ENCODE results near the gene ROPN1B. TPM values are rescaled to one million over a fixed set of nuclear protein-coding genes. Genes with fewer than 3 reads are reported as not detected.

ROPN1B gene
- total RNA-seq, 1 donor from 2014 or later, result not detected

GRCh38 chr3:126025116-126025729 lies 56.2 kb downstream of the ROPN1B start:
- Mint-ChIP-seq H3K4me1 (ENCODE audit: low read depth, unreplicated experiment) (peaks cover 10% of the 10 kb centered on the region), H3K9me3 (ENCODE audit: unreplicated experiment) (peaks cover 4% of the 10 kb centered on the region), H3K36me3 (ENCODE audit: unreplicated experiment) (peaks cover 45% of the 10 kb centered on the region), H3K27me3 (ENCODE audit: unreplicated experiment) (peaks cover 12% of the 10 kb centered on the region), H3K27ac (ENCODE audit: unreplicated experiment) (no peak overlapping the region), H3K4me3 (ENCODE audit: unreplicated experiment) (no peak overlapping the region)
- DNase-seq, result no peak
- TF ChIP-seq, protein P1, sequence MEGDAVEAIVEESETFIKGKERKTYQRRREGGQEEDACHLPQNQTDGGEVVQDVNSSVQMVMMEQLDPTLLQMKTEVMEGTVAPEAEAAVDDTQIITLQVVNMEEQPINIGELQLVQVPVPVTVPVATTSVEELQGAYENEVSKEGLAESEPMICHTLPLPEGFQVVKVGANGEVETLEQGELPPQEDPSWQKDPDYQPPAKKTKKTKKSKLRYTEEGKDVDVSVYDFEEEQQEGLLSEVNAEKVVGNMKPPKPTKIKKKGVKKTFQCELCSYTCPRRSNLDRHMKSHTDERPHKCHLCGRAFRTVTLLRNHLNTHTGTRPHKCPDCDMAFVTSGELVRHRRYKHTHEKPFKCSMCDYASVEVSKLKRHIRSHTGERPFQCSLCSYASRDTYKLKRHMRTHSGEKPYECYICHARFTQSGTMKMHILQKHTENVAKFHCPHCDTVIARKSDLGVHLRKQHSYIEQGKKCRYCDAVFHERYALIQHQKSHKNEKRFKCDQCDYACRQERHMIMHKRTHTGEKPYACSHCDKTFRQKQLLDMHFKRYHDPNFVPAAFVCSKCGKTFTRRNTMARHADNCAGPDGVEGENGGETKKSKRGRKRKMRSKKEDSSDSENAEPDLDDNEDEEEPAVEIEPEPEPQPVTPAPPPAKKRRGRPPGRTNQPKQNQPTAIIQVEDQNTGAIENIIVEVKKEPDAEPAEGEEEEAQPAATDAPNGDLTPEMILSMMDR (IDR thresholded peaks at IDR 0.05; ENCODE audit: partially characterized antibody, unreplicated experiment), result no peak

DNA sequence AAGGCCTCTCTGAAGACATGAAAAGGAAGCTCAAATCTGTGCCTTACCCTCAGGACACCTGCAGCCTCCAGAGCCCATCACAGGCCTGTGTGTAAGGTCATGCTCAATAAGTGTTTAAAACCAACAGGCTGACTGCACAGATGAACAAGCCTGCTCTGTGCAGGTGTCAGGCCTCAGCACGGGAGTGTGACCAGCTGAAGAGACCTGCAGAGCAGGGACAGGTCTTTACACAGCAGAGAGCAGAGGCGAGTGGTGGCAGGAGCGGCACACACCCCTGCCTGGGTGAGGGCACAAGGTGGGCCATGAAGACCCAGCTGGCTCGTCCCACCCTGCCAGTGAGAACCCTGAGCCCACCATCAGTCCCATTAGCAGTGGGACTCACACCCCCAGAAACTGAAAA lies 56.9 kb downstream of the ROPN1B start:
- H3K9me3 Mint-ChIP-seq (ENCODE audit: unreplicated experiment), result peaks cover 4% of the 10 kb centered on the region
- H3K4me1 Mint-ChIP-seq (ENCODE audit: low read depth, unreplicated experiment), result peaks cover 10% of the 10 kb centered on the region
- no peak overlapping the region for H3K4me3 Mint-ChIP-seq (ENCODE audit: unreplicated experiment)
- no peak overlapping the region for H3K27ac Mint-ChIP-seq (ENCODE audit: unreplicated experiment)
- H3K36me3 Mint-ChIP-seq (ENCODE audit: unreplicated experiment), result peaks cover 41% of the 10 kb centered on the region
- peaks cover 12% of the 10 kb centered on the region for H3K27me3 Mint-ChIP-seq (ENCODE audit: unreplicated experiment)
- no peak for DNase-seq
- TF ChIP-seq, protein P1 (IDR thresholded peaks at IDR 0.05; ENCODE audit: partially characterized antibody, unreplicated experiment), result no peak

DNA sequence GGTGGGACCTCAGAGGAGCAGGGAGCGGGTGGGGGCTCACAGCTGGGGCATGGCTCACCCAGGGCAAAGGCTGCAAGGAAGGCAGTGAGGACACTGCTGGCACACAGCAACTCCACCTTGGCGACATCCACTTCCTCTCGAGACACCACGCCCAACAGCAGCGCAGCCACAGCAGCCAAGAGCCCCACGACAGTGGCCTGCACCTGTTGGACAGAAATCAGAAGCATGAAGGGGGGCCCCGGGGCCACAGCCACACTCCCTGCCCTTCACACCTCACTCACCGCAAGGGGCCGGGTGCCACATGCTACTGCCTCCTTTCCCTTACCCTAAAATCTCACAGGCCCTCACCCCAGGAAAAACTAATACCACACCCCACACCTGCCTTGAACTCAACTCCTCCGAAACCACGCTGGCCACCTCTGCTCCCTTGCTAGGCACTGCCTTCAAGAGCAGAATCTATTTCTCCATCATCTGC lies 57.3 kb downstream of the ROPN1B start:
- TF ChIP-seq, protein P1 (IDR thresholded peaks at IDR 0.05; ENCODE audit: partially characterized antibody, unreplicated experiment), result no peak

DNA sequence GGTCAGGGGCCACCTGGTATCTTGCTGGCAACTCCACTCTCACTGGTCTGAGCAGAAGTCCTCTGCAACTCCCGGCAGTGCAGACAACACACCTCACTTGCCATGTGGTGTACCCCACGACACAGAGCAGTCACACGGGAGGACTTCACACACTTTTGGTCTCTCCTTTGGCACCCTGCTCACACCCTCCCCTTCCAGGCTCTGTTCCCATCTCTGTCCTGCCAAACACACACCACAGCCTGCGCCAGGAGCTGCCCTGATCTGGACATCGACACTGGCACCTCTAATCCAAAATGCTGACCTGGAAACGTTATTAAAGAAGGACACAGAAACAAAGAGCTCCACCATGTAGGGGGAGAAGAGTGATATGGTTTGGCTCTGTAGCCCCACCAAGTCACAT lies 57.8 kb downstream of the ROPN1B start:
- Mint-ChIP-seq H3K9me3 (ENCODE audit: unreplicated experiment) (peaks cover 4% of the 10 kb centered on the region), H3K4me1 (ENCODE audit: low read depth, unreplicated experiment) (peaks cover 10% of the 10 kb centered on the region), H3K4me3 (ENCODE audit: unreplicated experiment) (no peak overlapping the region), H3K27me3 (ENCODE audit: unreplicated experiment) (peaks cover 12% of the 10 kb centered on the region), H3K36me3 (ENCODE audit: unreplicated experiment) (peaks cover 43% of the 10 kb centered on the region), H3K27ac (ENCODE audit: unreplicated experiment) (no peak overlapping the region)
- DNase-seq, result no peak
- TF ChIP-seq, protein P1 (IDR thresholded peaks at IDR 0.05; ENCODE audit: partially characterized antibody, unreplicated experiment), result no peak

More for the DNA sequence above, 57.3 kb downstream of the ROPN1B start:
- H3K27me3 Mint-ChIP-seq (ENCODE audit: unreplicated experiment), result peaks cover 12% of the 10 kb centered on the region
- peaks cover 41% of the 10 kb centered on the region for H3K36me3 Mint-ChIP-seq (ENCODE audit: unreplicated experiment)
- H3K4me1 Mint-ChIP-seq (ENCODE audit: low read depth, unreplicated experiment), result peaks cover 10% of the 10 kb centered on the region
- DNase-seq, result no peak
- no peak overlapping the region for H3K4me3 Mint-ChIP-seq (ENCODE audit: unreplicated experiment)
- H3K9me3 Mint-ChIP-seq (ENCODE audit: unreplicated experiment), result peaks cover 4% of the 10 kb centered on the region
- no peak overlapping the region for H3K27ac Mint-ChIP-seq (ENCODE audit: unreplicated experiment)

DNA sequence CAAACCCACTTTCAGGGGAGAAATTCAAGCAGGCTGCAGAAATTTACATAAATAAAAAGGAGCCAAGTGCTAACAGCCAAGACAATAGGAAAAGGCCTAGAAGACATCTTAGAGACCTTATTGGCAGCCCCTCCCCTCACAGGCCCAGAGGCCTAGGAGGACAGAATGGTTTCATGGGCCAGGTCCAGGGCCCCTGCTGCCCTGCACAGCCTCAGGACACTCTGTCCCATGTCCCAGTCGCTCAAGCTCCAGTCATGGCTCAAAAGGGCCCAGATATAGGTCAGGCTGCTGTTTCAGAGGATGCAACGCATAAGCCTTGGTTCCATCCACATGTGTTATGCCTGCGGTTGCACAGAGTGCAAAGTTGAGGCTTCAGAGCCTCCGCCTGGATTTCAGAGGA lies 59.1 kb downstream of the ROPN1B start:
- TF ChIP-seq, protein P1 (IDR thresholded peaks at IDR 0.05; ENCODE audit: partially characterized antibody, unreplicated experiment), result no peak
- Mint-ChIP-seq H3K4me1 (ENCODE audit: low read depth, unreplicated experiment) (peaks cover 3% of the 10 kb centered on the region), H3K4me3 (ENCODE audit: unreplicated experiment) (no peak overlapping the region), H3K9me3 (ENCODE audit: unreplicated experiment) (peaks cover 4% of the 10 kb centered on the region), H3K36me3 (ENCODE audit: unreplicated experiment) (peaks cover 50% of the 10 kb centered on the region), H3K27ac (ENCODE audit: unreplicated experiment) (no peak overlapping the region), H3K27me3 (ENCODE audit: unreplicated experiment) (peaks cover 8% of the 10 kb centered on the region)
- DNase-seq, result no peak

Data from glutamatergic neuron (in vitro differentiated cells).